Ramos (cell line): Measurements from ENCODE around the gene RSU1.

Experiments used
- in situ Hi-C: fragments of 300-500 bp; cut with MboI; formaldehyde crosslinking; loops from one replicate; pipeline ENCODE4 v1.14.3; 2022; ENCODE audit warnings: low sequenced_read_pairs; ENCODE audit not compliant: unreplicated experiment

Gene RSU1

DNA sequence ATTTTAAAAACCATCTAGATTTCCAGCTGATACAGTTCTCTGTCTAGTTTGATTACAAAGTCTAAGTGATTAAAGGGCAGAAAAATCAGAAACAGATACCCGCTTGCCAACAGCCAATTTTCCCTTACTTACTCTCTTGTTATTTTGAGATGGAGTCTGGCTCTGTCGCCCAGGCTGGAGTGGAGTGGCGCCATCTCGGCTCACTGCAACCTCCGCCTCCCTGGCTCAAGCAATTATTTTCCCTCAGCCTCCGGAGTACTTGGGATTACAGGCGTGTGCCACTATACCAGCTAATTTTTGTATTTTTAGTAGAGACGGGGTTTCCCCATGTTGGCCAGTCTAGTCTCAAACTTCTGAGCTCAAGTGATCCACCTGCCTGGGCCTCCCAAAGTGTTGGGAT, 10.2 kb upstream of the RSU1 start:
- in situ Hi-C loops: loop anchor here (25.0 kb wide), 1 partner anchor 610 kb away; no protein-coding TSS in a partner anchor

DNA sequence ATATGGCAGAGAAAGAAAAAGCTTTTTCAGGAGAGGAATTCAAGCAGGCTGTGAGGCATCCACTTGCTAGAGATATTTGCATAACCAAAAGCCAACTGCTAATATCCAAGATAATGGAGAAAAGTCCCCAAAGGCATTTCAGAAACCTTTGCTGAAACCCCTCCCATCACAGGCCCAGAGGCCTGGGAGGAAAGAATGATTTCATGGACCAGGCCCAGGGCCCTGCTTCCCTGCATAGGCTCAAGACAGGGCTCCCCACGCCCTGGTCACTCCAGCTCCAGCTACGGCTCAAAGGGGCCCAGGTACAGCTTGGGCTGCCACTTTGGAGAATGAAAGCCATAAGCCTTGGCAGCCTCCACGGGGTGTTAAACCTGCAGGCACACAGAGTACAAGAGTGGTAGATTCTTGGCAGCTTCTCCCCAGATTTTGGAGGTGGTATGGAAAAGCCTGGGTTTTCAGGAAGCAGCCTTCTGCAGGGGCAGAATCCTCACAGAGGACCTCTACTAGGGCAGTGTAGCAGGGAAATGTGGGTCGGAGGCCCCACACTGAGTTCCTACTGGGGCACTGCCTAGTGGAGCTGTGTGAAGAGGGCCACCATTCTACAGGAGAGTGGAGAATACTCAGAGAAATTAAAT, 5.6 kb upstream of the RSU1 start:
- in situ Hi-C loops: no loop called here

DNA sequence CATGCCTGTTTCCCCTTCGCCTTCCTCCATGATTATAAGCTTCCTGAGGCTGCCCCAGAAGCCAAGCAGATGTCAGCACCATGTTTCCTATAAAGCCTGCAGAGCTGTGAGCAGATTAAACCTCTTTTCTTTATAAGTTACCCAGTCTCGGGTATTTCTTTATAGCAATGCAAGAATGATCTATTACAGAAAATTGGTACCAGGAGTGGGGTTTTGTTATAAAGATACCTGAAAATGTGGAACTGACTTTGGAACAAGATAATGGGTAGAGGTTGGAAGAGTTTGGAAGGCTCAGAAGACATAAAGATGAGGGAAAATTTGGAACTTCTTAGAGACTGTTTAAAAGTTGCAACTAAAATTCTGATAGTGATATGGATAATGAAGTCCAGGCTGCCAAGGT, 4.8 kb upstream of the RSU1 start:
- in situ Hi-C loops: no loop called here

DNA sequence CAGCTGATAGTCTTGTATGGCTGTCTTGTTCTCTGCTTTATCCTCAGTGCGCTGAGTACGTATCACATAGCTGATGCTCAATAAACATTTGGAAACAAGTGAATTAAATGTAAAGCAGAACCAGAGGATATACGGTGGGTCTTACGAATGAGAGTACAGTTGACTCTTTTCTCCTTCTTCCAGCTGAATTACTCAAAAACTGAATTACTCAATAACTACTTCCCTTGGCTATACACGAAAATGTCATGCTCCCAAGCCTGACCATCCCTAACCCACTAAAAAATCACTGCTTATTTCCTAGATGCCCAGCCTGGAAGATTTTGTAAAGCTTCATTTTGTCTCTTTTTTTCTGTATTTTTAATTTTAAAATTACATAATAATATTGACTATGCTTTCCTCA, 3.2 kb upstream of the RSU1 start:
- in situ Hi-C loops: no loop called here

DNA sequence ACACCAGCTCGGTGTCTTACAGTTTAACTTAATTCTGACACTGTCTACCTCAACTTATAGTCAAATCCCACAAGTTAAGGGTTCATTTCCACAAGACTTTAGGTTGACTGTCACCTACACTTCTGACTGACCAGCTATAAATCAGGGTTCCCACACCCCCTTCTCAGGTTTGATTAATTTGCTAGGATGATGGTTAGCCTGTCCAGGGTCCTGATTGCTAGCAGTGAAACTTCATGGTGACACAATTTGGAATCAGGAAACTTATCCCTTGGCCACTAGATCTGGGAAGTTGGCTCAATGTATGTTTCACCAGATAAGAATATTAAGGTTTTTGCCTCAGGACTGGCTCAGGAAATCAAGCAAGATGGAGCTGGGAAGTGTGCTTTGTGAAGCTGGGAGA, 2.8 kb upstream of the RSU1 start:
- in situ Hi-C loops: no loop called here

DNA sequence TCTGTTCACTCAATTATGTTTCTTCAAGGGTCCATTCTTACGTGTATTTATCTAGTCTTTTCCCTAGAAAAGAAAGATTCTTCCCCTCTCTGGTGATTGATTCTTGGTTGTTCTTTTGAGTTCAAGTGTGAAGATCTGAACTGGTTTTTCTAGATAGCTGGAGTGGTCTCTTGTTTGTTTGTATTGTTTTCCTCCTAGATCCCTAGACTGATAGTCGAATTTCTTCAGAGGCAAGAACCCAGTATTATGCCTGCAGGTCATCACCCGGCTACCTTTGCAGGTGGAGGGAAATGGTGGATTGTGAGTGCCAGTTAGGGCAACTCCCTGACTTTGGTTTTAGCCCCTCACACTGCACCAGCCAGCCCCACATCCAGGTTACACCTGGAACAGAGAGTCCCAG, 2.2 kb upstream of the RSU1 start:
- in situ Hi-C loops: no loop called here

DNA sequence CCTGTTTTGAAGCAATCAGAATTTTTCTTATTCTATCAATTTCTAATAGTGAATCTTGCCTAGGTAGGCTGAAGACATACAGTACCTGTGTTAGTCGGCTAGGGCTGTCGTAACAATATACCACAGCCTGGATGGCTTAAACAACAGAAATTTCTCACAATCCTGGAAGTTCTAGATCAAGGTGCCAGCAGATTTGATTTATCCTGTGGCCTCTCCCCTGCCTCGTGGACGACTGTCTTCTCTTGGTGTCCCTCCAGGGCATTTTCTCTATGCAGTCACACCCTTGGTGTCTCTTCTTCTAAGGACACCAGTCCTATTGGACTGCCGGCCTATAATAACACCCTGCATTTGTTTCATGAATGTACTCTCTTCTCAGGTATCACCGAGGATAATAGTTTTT, 1.8 kb upstream of the RSU1 start:
- in situ Hi-C loops: no loop called here

DNA sequence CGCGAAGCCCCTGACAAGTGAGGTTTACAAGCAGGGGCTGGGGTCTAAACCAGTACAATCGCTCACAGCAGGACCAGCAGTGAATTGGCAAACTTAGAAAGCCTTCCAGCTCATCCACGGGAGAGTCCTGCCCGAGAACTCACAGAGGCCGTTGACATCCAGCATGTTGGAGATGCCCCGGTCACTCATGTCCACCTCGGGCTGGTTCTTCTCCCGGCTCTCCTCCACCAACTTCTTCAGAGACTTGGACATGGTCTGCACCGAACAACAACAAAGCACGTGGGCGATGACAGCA, 447 bp downstream of the RSU1 start:
- in situ Hi-C loops: no loop called here

DNA sequence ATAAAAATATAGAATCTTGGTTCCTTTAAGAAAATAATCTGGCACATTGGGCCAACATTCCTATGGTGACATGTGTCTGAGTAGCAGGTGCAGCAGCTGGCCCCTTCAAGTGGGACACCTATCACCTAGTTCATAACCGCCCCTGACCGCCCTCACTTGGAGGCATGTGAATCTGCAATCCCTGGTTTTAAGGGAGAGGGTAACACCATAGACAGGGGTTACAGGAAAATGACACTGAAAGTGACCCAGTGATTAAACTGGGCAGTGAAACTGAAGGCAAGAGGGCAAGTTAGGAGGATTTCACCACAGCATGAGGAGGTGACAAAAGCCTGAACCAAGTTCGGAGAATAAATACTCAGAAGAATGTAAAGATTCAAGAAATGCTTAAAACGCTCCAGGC, 1.1 kb downstream of the RSU1 start:
- in situ Hi-C loops: no loop called here

DNA sequence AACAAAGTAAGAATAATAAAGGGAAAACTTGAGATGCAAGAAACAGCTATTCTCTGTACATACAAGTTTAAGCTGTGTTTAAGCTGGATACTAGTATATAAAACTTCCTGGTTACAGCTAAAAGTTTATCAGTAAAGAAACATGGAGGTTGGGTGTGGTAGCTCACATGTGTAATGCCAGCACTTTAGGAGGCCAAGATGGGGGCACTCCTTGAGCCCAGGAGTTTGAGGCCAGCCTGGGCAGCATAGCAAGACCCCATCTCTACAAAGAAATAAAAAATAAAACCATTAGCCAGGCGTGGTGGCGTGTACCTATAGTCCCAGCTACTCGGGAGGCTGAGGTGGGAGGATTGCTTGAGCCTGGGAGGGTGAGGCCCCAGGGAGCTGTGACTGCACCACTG, 3.2 kb downstream of the RSU1 start:
- in situ Hi-C loops: no loop called here

DNA sequence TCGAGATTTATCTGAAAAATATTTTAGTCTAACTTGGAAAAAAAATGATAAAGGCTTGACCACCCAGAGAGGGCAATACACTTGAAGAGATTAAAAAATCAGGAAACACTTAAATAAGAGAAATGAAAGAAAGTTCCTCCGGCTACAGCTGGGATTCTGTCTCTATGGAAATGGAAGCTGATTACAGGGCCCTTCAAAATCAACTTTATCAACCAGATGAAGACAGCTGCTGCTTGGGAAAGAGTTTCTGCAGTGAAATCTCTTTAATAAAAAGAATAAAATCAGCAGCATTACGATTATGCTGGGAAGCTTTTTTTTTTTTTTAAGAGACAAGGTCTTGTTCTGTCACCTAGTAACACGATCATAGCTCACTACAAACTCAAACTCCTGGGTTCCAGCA, 4.5 kb downstream of the RSU1 start:
- in situ Hi-C loops: no loop called here

DNA sequence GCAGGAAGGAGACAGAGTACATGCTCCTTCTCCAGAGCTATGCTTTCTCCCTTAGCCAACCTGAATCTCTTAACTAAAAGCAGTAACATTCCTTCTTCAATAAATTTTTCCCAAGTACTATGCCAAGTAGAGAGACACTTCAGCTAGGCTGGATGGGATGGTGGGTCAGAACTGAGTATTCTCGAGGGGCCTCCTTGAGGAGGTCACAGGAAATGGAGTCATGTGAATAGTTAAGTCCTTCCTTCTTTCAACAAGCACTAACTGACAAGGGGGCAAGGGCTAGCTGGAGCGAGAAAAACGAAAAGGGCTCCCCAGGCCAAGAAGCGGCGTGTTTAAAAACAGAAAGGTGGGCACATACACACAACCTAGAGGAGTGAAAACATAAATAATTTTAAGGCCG, 5.5 kb downstream of the RSU1 start:
- in situ Hi-C loops: no loop called here

DNA sequence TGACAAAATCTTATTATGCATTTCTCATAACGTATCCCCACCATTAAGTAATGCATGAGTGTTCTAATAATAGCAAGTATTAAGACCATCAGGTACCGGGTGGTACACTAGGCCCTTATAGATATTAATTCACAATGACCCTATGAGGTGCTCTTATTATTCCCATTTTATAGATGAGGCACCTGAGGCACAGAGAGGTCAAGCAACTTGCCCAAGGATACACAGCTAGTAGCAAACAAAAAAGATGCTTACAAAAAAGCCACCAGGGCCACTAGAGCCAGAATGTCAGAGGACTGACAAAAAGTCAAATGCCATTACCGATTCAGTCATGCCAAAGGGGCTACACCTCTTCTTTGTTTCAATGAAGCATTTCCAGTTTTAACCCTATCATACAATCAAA, 5.9 kb downstream of the RSU1 start:
- in situ Hi-C loops: no loop called here

DNA sequence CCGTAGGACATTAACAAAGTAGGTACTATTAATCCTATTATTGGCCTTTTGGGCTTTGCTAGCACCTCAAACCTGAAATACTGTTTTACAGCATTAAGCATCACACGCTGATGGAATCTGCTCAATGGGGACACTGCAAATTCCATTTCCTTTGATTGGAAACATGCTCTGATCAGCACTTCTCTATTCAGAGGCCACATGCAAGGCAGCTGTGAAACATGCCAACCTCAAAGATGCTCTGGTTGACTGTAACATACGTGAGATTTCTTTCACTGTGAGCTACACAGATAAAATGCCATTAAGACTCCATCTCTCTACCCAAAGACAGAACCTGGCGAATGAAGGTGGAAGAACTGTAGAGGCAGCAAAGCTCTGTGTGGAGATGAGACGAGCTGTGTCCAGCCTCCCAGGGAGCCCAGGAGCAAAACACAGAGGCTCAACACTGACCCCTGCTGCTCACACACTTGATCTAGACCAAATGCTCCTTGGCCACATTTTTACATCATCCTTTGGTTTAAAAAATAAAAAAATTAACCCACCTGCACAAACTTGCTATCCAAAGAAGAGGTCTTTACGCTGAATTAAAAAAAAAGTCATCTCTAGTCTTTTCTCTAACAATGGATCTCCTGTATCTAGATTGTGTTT, 8.0 kb downstream of the RSU1 start:
- in situ Hi-C loops: no loop called here

DNA sequence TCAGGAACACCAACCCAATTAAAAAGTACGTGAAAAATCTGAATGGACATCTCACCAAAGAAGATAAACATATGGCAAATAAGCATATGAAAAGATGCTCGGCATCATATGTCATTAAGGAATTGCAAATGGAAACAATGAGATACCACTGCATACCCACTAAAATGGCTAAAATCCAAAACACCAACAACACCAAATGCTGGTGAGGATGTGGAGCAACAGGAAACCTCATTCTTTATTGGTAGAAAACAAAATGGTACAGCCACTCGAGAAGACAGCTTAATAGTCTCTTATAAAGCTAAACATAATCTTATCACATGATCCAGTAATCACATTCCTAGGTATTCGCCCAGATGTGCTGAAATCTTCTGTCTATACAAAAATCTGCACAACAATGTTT, 13.1 kb downstream of the RSU1 start:
- in situ Hi-C loops: no loop called here

DNA sequence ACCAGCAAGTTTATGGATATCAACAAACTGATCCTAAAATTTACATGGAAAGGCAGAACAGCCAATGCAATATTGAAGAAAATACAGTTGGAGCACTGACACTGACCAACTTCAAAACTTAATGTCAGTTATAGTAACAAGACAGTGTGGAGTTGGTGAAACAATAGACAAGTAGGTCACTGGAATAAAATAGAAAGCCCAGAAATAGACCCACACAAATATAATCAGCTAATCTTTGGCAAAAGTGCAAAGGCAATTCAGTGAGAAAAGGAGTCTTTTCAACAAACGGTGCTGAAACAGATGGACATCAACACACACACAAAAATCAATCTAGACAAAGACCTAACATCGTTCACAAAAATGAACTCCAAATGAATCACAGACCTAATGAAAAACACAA, 13.8 kb downstream of the RSU1 start:
- in situ Hi-C loops: no loop called here

DNA sequence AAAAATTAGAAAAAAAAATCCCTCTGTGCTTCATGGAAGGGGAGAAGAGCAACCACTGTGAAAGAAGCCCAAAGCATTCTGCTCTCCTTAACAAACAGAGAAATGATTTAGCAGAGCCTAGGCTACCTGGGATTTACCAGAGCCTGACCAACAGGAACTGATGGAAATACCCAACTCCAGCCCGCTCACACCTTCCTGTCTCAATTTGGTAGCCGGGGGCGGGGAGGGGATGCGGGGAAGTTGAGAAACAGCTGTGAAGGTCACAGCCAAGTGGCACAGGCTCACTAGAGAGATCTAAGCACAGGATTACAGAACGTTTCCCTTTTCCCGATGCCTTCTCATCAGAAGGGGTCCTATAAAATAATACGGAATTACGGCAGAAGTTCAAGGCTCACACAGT, 17.6 kb downstream of the RSU1 start:
- in situ Hi-C loops: loop anchor here (25.0 kb wide), 1 partner anchor 912 kb away; no protein-coding TSS in a partner anchor

DNA sequence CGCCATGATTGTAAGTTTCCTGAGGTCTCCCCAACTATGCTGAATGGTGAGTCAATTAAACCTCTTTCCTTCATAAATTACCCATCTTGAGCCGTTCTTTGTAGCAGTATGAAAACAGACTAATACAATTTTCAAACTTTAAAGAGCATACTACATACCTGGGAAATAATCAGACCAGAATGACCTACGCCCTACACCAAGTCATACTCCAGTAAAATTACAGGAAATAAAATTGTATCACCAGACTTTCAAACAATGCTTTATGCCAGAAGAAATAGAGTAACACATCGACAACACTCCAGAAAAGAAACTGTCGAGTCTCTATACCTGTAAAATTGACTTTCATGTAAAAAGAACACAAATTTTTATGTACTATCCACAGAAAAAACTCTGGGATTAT, 18.7 kb downstream of the RSU1 start:
- in situ Hi-C loops: loop anchor here (25.0 kb wide), 1 partner anchor 911 kb away; no protein-coding TSS in a partner anchor

DNA sequence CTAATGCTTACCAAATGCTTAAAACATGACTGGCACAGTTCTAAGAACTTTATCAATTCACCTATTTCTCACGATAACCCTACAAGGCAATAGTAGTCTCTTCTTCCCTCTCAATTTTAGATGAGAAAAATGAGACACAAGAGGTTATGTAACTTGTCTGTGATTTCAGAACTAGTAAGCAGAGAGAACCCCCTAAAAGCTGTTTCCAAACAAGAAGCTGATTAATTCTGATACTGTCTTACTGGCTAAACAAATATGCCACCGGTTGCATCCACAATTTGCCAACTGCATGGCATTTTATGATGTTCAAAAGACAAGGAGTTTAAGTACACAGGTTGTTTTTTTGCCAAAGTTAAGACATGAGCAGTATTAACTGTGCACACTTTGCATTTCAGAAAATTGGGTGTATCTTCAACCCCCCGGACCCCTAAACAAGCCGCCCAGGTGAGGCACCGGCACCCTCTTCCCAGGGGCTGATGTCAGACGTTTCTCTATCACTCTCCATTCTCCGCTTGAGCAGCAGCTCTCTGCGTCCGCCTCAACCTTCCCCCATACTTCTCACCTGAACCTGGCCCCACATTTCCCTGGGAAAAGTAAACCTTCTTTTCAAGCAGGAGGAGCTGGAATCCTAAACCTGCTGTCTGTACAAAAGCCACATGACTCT, 21.7 kb downstream of the RSU1 start:
- in situ Hi-C loops: loop anchor here (25.0 kb wide), 1 partner anchor 908 kb away; no protein-coding TSS in a partner anchor

DNA sequence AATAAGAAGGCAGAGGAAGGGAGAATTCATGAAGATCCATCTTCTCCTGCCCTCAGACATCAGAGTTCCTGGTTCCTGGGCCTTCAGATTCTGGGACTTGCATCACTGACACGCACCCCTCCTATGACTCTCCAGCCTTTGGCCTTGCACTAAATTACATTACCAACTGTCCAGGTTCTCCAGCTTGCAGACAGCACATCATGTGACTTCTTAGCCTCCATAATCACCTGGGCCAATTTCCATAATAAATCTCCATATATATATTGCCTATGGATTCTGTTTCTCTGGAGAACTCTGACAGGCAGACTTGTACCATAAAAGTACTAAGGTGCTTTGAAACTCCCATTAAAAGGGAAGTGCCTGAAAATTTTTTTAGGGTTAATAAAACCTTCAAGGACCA, 23.2 kb downstream of the RSU1 start:
- in situ Hi-C loops: loop anchor here (25.0 kb wide), 1 partner anchor 907 kb away; no protein-coding TSS in a partner anchor

DNA sequence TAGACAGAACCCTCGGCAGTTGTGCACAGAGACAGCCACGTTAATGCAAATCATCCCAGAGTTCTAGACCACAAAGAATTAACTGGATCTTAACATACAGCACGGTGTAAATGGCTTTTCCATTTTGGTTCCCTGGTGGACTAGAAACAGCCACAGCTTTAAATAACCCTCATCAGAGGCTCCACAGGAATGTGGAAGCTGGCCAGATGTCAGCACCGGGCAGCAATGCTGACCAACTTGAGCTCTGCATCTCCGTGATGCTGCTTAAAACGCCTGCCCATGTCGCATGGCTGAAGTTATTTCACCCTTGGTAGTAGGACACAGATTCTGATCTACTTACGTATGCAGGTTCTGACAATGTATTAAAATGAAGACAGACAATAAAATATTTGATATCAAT, 24.5 kb downstream of the RSU1 start:
- in situ Hi-C loops: loop anchor here (25.0 kb wide), 1 partner anchor 905 kb away; no protein-coding TSS in a partner anchor

DNA sequence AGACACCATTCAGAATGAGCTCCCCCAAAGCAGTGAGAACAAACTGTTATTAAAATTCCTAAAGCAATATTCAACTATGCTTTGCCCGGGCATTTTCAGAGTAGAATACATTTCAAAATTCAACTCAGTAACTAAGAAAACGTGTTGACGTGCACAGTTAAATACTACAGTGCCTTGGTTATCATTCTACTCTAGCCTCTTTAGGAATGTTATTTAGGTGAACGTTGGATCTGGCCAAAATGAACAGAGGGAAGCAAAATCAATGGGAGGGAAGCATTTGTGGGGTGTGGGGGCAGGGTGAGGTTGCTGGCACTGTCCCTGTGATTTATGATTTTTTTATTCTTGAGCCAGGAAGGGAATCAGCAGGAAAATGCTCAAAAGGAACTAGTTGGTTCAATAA, 27.5 kb downstream of the RSU1 start:
- in situ Hi-C loops: loop anchor here (25.0 kb wide), 1 partner anchor 902 kb away; no protein-coding TSS in a partner anchor
